Activated effector memory CD4-positive, alpha-beta T cell treated with Interleukin-2 at 50 U/mL for 16 hours (primary cell): ENCODE measurements around the gene TMEM123.
"Not testable (repeated sequence)": the region's sequence is repeated elsewhere in the genome, so short reads cannot be mapped to it uniquely, and the experiment has no call there.

Experiments
- DNase-seq: peaks from one replicate; pipeline ENCODE4 v3.0.0-alpha.2; 2020

TMEM123 gene

GRCh38 chr11:102391549-102392237 lies 60.9 kb downstream of the TMEM123 start:
- no peak for DNase-seq

GRCh38 chr11:102390667-102391465 lies 61.7 kb downstream of the TMEM123 start:
- DNase-seq, result peak; percentile 23

GRCh38 chr11:102389253-102389652 lies 63.3 kb downstream of the TMEM123 start:
- no peak for DNase-seq

GRCh38 chr11:102387043-102387781 lies 65.4 kb downstream of the TMEM123 start:
- no peak for DNase-seq

GRCh38 chr11:102386136-102386734 lies 66.3 kb downstream of the TMEM123 start:
- DNase-seq, result no peak

- no peak for DNase-seq
These were observed 67.2 kb downstream of the TMEM123 start for GRCh38 chr11:102385085-102386007.

GRCh38 chr11:102384419-102385079 lies 68.0 kb downstream of the TMEM123 start:
- DNase-seq, result no peak

GRCh38 chr11:102383839-102384238 lies 68.7 kb downstream of the TMEM123 start:
- DNase-seq, result no peak

- DNase-seq, result no peak
These were observed 70.2 kb downstream of the TMEM123 start for GRCh38 chr11:102382384-102382783.

GRCh38 chr11:102378818-102379217 lies 73.7 kb downstream of the TMEM123 start:
- DNase-seq, result no peak

GRCh38 chr11:102377891-102378290 lies 74.7 kb downstream of the TMEM123 start:
- no peak for DNase-seq

GRCh38 chr11:102375720-102376399 lies 76.7 kb downstream of the TMEM123 start:
- DNase-seq, result no peak

- not testable (repeated sequence) for DNase-seq
These were observed 77.7 kb downstream of the TMEM123 start for GRCh38 chr11:102374633-102375424.

- no peak for DNase-seq
These were observed 84.1 kb downstream of the TMEM123 start for GRCh38 chr11:102368472-102368871.

GRCh38 chr11:102367364-102367763 lies 85.2 kb downstream of the TMEM123 start:
- no peak for DNase-seq

GRCh38 chr11:102364991-102365390 lies 87.6 kb downstream of the TMEM123 start:
- DNase-seq, result no peak

GRCh38 chr11:102361086-102362031 lies 91.2 kb downstream of the TMEM123 start:
- peak; percentile 32 for DNase-seq

- DNase-seq, result no peak
These were observed 91.9 kb downstream of the TMEM123 start for GRCh38 chr11:102360681-102361080.

- DNase-seq, result no peak
These were observed 93.2 kb downstream of the TMEM123 start for GRCh38 chr11:102359372-102359771.
